ENCODE results near the gene IFRD2.
"Not testable (repeated sequence)": the region's sequence is repeated elsewhere in the genome, so short reads cannot be mapped to it uniquely, and the experiment has no call there.

IFRD2 gene

GRCh38 chr3:50278123-50278879 lies 13.9 kb downstream of the IFRD2 start:
- DNase-seq: no peak

- DNase-seq: no peak
These were observed 15.5 kb downstream of the IFRD2 start for GRCh38 chr3:50276762-50277101.

GRCh38 chr3:50275996-50276761 lies 16.1 kb downstream of the IFRD2 start:
- DNase-seq: no peak

- DNase-seq: no peak
These were observed 16.9 kb downstream of the IFRD2 start for GRCh38 chr3:50275141-50275995.

GRCh38 chr3:50274371-50275104 lies 17.7 kb downstream of the IFRD2 start:
- DNase-seq: peak; percentile 44

- no peak for DNase-seq
These were observed 18.6 kb downstream of the IFRD2 start for GRCh38 chr3:50273689-50274065.

GRCh38 chr3:50272911-50273688 lies 19.1 kb downstream of the IFRD2 start:
- peak; percentile 51 for DNase-seq

- DNase-seq: not testable (repeated sequence)
These were observed 19.7 kb downstream of the IFRD2 start for GRCh38 chr3:50272538-50272910.

- DNase-seq: no peak
These were observed 20.8 kb downstream of the IFRD2 start for GRCh38 chr3:50271314-50271936.

- no peak for DNase-seq
These were observed 21.6 kb downstream of the IFRD2 start for GRCh38 chr3:50270422-50271224.

- DNase-seq: no peak
These were observed 22.2 kb downstream of the IFRD2 start for GRCh38 chr3:50269977-50270413.

GRCh38 chr3:50269460-50269859 lies 22.8 kb downstream of the IFRD2 start:
- DNase-seq: no peak

- no peak for DNase-seq
These were observed 23.4 kb downstream of the IFRD2 start, which contains the start of gene SEMA3B for GRCh38 chr3:50268703-50269451. Gene SEMA3B (plus strand): TSS chr3:50269147. CDS start chr3:50269241, 94 bp downstream.

- DNase-seq: no peak
These were observed 24.0 kb downstream of the IFRD2 start for GRCh38 chr3:50268276-50268675.

GRCh38 chr3:50267280-50267913 lies 24.8 kb downstream of the IFRD2 start:
- no peak for DNase-seq

GRCh38 chr3:50266836-50267235 lies 25.4 kb downstream of the IFRD2 start:
- no peak for DNase-seq

GRCh38 chr3:50266017-50266416 lies 26.2 kb downstream of the IFRD2 start:
- no peak for DNase-seq

GRCh38 chr3:50265571-50265970 lies 26.7 kb downstream of the IFRD2 start:
- no peak for DNase-seq

GRCh38 chr3:50264964-50265485 lies 27.2 kb downstream of the IFRD2 start:
- DNase-seq: no peak
